HEK293 (cell line): ENCODE results near the gene NOTCH3.

Experiments
- ZNF138 ChIP-seq: fragments of 450-650 bp; formaldehyde crosslinking; IDR thresholded peaks from 2 replicates; pipeline ENCODE4 v1.5.1; 2016; ENCODE audit warnings: missing biosample characterization, missing genetic modification characterization, borderline replicate concordance
- ZNF184 ChIP-seq: fragments of 450-650 bp; IDR thresholded peaks from 2 replicates; pipeline ENCODE4 v1.5.1; 2018; ENCODE audit warnings: missing biosample characterization, mild to moderate bottlenecking, missing genetic modification characterization
- ZNF274 ChIP-seq, 2 experiments: fragments of 200-500 bp in 1 of 2; fragments of 450-650 bp in 1 of 2; sonication (Bioruptor generic) in 1 of 2; formaldehyde crosslinking in 1 of 2; IDR thresholded peaks; 2 replicates each; pipeline versions ENCODE4 v1.5.1 to v1.6.1; 2014 to 2016; ENCODE audit warnings: borderline replicate concordance in 1 of 2, inconsistent platforms in 1 of 2, low read length in 1 of 2, missing biosample characterization in 1 of 2, missing genetic modification characterization in 1 of 2

DNA sequence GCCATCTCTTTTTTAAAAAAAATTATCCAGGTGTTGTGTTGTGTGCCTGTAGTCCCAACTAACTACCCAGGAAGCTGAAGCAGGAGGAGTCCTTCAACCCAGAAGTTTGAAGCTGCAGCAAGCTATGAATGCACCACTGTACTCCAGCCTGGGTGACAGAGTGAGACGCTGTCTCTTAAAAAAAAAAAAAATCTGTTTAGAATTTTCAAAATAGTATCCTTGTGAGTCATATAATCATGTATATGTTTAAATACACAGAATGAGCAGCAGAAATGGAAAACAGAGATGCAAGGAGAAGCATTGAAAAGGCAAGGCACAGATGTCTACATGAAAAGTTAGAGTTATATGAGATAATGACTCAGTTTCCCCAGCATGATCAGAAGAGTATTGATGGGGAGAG lies 62.4 kb downstream of the NOTCH3 start:
- TF ChIP-seq ZNF184 (tag by site-specific recombination) (no peak), ZNF138 (tag by site-specific recombination) (no peak), ZNF274 (IDR thresholded peaks at IDR 0.05; ENCODE audit: low read length) (no peak), ZNF274 (tag by site-specific recombination; IDR thresholded peaks at IDR 0.05; ENCODE audit: borderline replicate concordance) (no peak)
